Measurements from ENCODE around the gene YJEFN3.

Gene YJEFN3

DNA sequence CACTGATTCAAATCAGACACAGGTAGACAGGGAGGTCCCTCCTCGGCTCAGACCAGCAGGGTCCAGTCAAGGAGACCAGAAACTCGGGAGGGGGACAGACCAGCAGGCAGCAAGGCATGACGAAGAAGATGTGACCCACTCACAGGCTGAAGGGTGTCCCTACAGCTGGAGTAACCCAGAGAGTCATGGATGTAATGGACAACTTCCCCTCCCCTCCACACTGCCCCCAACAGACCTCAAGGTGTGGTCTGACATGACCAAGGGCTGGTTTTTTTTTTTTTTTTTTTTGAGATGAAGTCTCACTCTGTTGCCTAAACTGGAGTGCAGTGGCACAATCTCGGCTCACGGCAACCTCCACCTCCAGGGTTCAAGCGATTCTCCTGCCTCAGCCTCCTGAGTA is 55.6 kb downstream of the YJEFN3 start:
- no peak for DNase-seq (ENCODE audit: low read depth in 2 of 2)
